ENCODE data around the gene RBM26.

Gene RBM26

GRCh38 chr13:79386125-79386826 is 19.8 kb downstream of the RBM26 start:
- no peak for DNase-seq (ENCODE audit: low spot score in 2 of 2)
- Mint-ChIP-seq H3K27me3 (no peaks in the 10 kb centered on the region), H3K36me3 (peaks cover 8% of the 10 kb centered on the region), H3K27ac (peak overlapping the region; percentile 41), H3K9me3 (no peaks in the 10 kb centered on the region), H3K4me3 (no peak overlapping the region), H3K4me1 (peaks cover 41% of the 10 kb centered on the region)
- no peak for ATAC-seq (ENCODE audit: low read depth)

GRCh38 chr13:79385694-79386093 is 20.4 kb downstream of the RBM26 start:
- no peaks in the 10 kb centered on the region for H3K9me3 Mint-ChIP-seq
- ATAC-seq (ENCODE audit: low read depth) (peak; percentile 36), DNase-seq (ENCODE audit: low spot score in 2 of 2) (no peak)
- H3K27ac Mint-ChIP-seq, result peak overlapping the region; percentile 41
- peaks cover 8% of the 10 kb centered on the region for H3K36me3 Mint-ChIP-seq
- peaks cover 41% of the 10 kb centered on the region for H3K4me1 Mint-ChIP-seq
- H3K4me3 Mint-ChIP-seq, result no peak overlapping the region
- H3K27me3 Mint-ChIP-seq, result no peaks in the 10 kb centered on the region

- H3K9me3 Mint-ChIP-seq, result no peaks in the 10 kb centered on the region
- no peak for DNase-seq (ENCODE audit: low spot score in 2 of 2)
- peaks cover 10% of the 10 kb centered on the region for H3K36me3 Mint-ChIP-seq
- no peaks in the 10 kb centered on the region for H3K27me3 Mint-ChIP-seq
- H3K27ac Mint-ChIP-seq, result peak overlapping the region; percentile 54
- peaks cover 37% of the 10 kb centered on the region for H3K4me1 Mint-ChIP-seq
- H3K4me3 Mint-ChIP-seq, result no peak overlapping the region
- ATAC-seq (ENCODE audit: low read depth), result no peak
Measured at GRCh38 chr13:79384022-79384610, 21.9 kb downstream of the RBM26 start.

GRCh38 chr13:79382545-79383275 is 23.3 kb downstream of the RBM26 start:
- DNase-seq (ENCODE audit: low spot score in 2 of 2), result no peak
- H3K36me3 Mint-ChIP-seq, result peaks cover 11% of the 10 kb centered on the region
- H3K4me1 Mint-ChIP-seq, result peaks cover 26% of the 10 kb centered on the region

GRCh38 chr13:79380997-79381396 is 25.1 kb downstream of the RBM26 start:
- Mint-ChIP-seq H3K27ac (no peak overlapping the region), H3K4me3 (no peak overlapping the region), H3K36me3 (peaks cover 14% of the 10 kb centered on the region), H3K4me1 (peaks cover 23% of the 10 kb centered on the region), H3K27me3 (no peaks in the 10 kb centered on the region), H3K9me3 (no peaks in the 10 kb centered on the region)
- no peak for DNase-seq (ENCODE audit: low spot score in 2 of 2)
- no peak for ATAC-seq (ENCODE audit: low read depth)

More at GRCh38 chr13:79382545-79383275, 23.3 kb downstream of the RBM26 start:
- H3K9me3 Mint-ChIP-seq, result no peaks in the 10 kb centered on the region
- peak overlapping the region; percentile 64 for H3K4me3 Mint-ChIP-seq
- peak overlapping the region; percentile 76 for H3K27ac Mint-ChIP-seq
- H3K27me3 Mint-ChIP-seq, result no peaks in the 10 kb centered on the region
- ATAC-seq (ENCODE audit: low read depth), result peak; percentile 87

- Mint-ChIP-seq H3K4me1 (peaks cover 19% of the 10 kb centered on the region), H3K4me3 (no peak overlapping the region), H3K27me3 (no peaks in the 10 kb centered on the region), H3K9me3 (no peaks in the 10 kb centered on the region), H3K27ac (no peak overlapping the region), H3K36me3 (peaks cover 15% of the 10 kb centered on the region)
- ATAC-seq (ENCODE audit: low read depth) (no peak), DNase-seq (ENCODE audit: low spot score in 2 of 2) (no peak)
Measured at GRCh38 chr13:79379274-79379673, 26.8 kb downstream of the RBM26 start.

GRCh38 chr13:79376843-79377242 is 29.2 kb downstream of the RBM26 start:
- Mint-ChIP-seq H3K9me3 (no peaks in the 10 kb centered on the region), H3K36me3 (peaks cover 11% of the 10 kb centered on the region), H3K4me1 (peaks cover 7% of the 10 kb centered on the region), H3K27me3 (no peaks in the 10 kb centered on the region), H3K27ac (no peak overlapping the region), H3K4me3 (no peak overlapping the region)
- ATAC-seq (ENCODE audit: low read depth) (no peak), DNase-seq (ENCODE audit: low spot score in 2 of 2) (no peak)

GRCh38 chr13:79374578-79374977 is 31.5 kb downstream of the RBM26 start:
- DNase-seq (ENCODE audit: low spot score in 2 of 2) (no peak), ATAC-seq (ENCODE audit: low read depth) (no peak)
- no peak overlapping the region for H3K4me3 Mint-ChIP-seq
- peak overlapping the region; percentile 38 for H3K27ac Mint-ChIP-seq
- H3K9me3 Mint-ChIP-seq, result no peaks in the 10 kb centered on the region
- no peaks in the 10 kb centered on the region for H3K27me3 Mint-ChIP-seq
- H3K36me3 Mint-ChIP-seq, result peaks cover 18% of the 10 kb centered on the region
- H3K4me1 Mint-ChIP-seq, result peaks cover 2% of the 10 kb centered on the region

- Mint-ChIP-seq H3K36me3 (peaks cover 17% of the 10 kb centered on the region), H3K4me3 (no peak overlapping the region), H3K27me3 (no peaks in the 10 kb centered on the region), H3K27ac (peak overlapping the region; percentile 38), H3K9me3 (no peaks in the 10 kb centered on the region), H3K4me1 (peaks cover 2% of the 10 kb centered on the region)
- DNase-seq (ENCODE audit: low spot score in 2 of 2) (no peak), ATAC-seq (ENCODE audit: low read depth) (no peak)
Measured at GRCh38 chr13:79373916-79374315, 32.1 kb downstream of the RBM26 start.

GRCh38 chr13:79369226-79369625 is 36.8 kb downstream of the RBM26 start:
- Mint-ChIP-seq H3K27me3 (no peaks in the 10 kb centered on the region), H3K27ac (no peak overlapping the region), H3K36me3 (peaks cover 22% of the 10 kb centered on the region), H3K4me1 (peaks cover 2% of the 10 kb centered on the region), H3K4me3 (no peak overlapping the region), H3K9me3 (no peaks in the 10 kb centered on the region)
- ATAC-seq (ENCODE audit: low read depth) (no peak), DNase-seq (ENCODE audit: low spot score in 2 of 2) (no peak)

- Mint-ChIP-seq H3K27me3 (no peaks in the 10 kb centered on the region), H3K4me3 (no peak overlapping the region), H3K9me3 (no peaks in the 10 kb centered on the region), H3K4me1 (peaks cover 10% of the 10 kb centered on the region), H3K27ac (no peak overlapping the region), H3K36me3 (peaks cover 41% of the 10 kb centered on the region)
- no peak for DNase-seq (ENCODE audit: low spot score in 2 of 2)
- no peak for ATAC-seq (ENCODE audit: low read depth)
Measured at GRCh38 chr13:79365981-79366380, 40.1 kb downstream of the RBM26 start.

- no peak for ATAC-seq (ENCODE audit: low read depth)
- no peaks in the 10 kb centered on the region for H3K27me3 Mint-ChIP-seq
- no peak overlapping the region for H3K4me3 Mint-ChIP-seq
- no peaks in the 10 kb centered on the region for H3K9me3 Mint-ChIP-seq
- no peak for DNase-seq (ENCODE audit: low spot score in 2 of 2)
- H3K27ac Mint-ChIP-seq, result peak overlapping the region; percentile 48
- H3K4me1 Mint-ChIP-seq, result peaks cover 10% of the 10 kb centered on the region
- peaks cover 35% of the 10 kb centered on the region for H3K36me3 Mint-ChIP-seq
Measured at GRCh38 chr13:79361299-79361698, 44.8 kb downstream of the RBM26 start.

GRCh38 chr13:79360095-79360494 is 46.0 kb downstream of the RBM26 start:
- DNase-seq (ENCODE audit: low spot score in 2 of 2), result no peak
- Mint-ChIP-seq H3K27me3 (no peaks in the 10 kb centered on the region), H3K9me3 (no peaks in the 10 kb centered on the region), H3K4me3 (no peak overlapping the region), H3K27ac (peak overlapping the region; percentile 36), H3K36me3 (peaks cover 33% of the 10 kb centered on the region), H3K4me1 (peaks cover 8% of the 10 kb centered on the region)
- ATAC-seq (ENCODE audit: low read depth), result no peak

- Mint-ChIP-seq H3K4me3 (no peak overlapping the region), H3K4me1 (peaks cover 8% of the 10 kb centered on the region), H3K9me3 (no peaks in the 10 kb centered on the region), H3K27ac (peak overlapping the region; percentile 36), H3K36me3 (peaks cover 34% of the 10 kb centered on the region), H3K27me3 (no peaks in the 10 kb centered on the region)
- no peak for ATAC-seq (ENCODE audit: low read depth)
- DNase-seq (ENCODE audit: low spot score in 2 of 2), result no peak
Measured at GRCh38 chr13:79359064-79359463, 47.0 kb downstream of the RBM26 start.
